NCI-H748 (cell line): Measurements from ENCODE around the gene SON.
"Not testable (repeated sequence)": the region's sequence is repeated elsewhere in the genome, so short reads cannot be mapped to it uniquely, and the experiment has no call there.

Experiments
- DNase-seq: peaks from one replicate; lab custom pipeline; 2025; ENCODE audit not compliant: unreplicated experiment; lab: John Stamatoyannopoulos, UW

The SON gene, protein sequence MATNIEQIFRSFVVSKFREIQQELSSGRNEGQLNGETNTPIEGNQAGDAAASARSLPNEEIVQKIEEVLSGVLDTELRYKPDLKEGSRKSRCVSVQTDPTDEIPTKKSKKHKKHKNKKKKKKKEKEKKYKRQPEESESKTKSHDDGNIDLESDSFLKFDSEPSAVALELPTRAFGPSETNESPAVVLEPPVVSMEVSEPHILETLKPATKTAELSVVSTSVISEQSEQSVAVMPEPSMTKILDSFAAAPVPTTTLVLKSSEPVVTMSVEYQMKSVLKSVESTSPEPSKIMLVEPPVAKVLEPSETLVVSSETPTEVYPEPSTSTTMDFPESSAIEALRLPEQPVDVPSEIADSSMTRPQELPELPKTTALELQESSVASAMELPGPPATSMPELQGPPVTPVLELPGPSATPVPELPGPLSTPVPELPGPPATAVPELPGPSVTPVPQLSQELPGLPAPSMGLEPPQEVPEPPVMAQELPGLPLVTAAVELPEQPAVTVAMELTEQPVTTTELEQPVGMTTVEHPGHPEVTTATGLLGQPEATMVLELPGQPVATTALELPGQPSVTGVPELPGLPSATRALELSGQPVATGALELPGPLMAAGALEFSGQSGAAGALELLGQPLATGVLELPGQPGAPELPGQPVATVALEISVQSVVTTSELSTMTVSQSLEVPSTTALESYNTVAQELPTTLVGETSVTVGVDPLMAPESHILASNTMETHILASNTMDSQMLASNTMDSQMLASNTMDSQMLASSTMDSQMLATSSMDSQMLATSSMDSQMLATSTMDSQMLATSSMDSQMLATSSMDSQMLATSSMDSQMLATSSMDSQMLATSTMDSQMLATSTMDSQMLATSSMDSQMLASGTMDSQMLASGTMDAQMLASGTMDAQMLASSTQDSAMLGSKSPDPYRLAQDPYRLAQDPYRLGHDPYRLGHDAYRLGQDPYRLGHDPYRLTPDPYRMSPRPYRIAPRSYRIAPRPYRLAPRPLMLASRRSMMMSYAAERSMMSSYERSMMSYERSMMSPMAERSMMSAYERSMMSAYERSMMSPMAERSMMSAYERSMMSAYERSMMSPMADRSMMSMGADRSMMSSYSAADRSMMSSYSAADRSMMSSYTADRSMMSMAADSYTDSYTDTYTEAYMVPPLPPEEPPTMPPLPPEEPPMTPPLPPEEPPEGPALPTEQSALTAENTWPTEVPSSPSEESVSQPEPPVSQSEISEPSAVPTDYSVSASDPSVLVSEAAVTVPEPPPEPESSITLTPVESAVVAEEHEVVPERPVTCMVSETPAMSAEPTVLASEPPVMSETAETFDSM (N-terminal part only)

DNA sequence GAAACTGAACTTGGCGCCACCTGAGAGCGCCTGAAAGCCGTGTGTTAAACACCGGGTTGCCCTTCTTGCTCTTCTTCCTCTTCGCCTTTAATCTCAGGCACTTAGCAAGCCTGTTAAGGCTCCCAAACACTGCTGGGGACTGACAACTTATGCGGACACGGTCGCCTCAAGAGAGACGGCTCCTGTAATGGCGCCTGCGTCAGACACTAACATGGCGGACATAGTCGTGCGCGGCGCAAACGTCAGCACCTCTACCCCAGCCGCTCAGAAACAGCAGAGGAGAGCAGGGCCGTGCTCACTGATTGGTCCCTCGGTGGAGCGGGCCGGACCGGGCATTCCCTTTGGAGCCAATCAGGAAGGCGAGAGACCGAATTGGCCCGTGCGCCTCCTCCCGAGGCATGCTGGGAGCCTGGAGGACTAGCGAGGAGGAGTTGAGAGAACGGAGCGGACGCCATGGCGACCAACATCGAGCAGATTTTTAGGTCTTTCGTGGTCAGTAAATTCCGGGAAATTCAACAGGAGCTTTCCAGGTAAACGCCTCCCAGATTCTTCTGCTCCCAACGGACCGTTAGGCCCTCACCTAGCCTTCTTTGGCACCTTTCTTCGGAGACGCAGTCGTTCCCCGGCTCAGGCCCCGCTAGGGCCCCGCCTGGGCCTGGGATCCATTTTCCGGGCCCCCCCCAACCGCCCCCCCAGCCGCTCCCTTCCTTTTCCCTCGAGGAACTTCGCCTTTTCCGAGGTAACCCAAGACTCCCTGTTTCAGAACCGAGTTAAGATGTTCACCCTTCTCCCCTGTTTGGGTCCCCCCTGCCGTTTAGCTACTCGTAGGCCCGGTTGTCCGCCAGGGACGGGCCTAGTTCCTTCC is at the start of gene SON:
SON (plus strand) TSS at position 399 of the 865 bp plus-strand sequence; CDS start at position 454, 55 bp downstream.
- peak; percentile 98 for DNase-seq

GRCh38 chr21:33493756-33494155 is 49.1 kb upstream of the SON start:
- no peak for DNase-seq

DNA sequence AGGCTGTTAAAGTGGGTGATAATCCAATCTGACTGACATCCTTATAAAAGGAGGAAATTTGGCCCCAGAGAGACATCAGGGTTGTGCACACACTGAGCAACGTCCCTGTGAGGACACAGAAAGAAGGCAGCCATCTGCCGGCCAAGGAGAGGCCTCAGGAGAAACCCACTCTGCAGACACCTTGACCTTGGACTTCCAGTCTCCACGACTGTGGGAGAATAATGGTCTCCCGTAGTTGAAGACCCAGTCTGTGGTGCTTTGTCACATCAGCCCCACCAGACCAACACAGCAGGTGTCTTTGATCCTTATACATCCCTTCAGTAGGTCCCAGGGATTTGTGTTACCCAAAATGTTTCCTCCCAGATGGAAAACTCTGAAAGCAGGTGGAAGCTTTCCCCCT is 47.1 kb upstream of the SON start:
- no peak for DNase-seq

GRCh38 chr21:33496345-33496744 is 46.5 kb upstream of the SON start:
- peak; percentile 17 for DNase-seq

GRCh38 chr21:33505833-33506232 is 37.0 kb upstream of the SON start:
- no peak for DNase-seq

GRCh38 chr21:33507003-33507402 is 35.8 kb upstream of the SON start:
- not testable (repeated sequence) for DNase-seq

GRCh38 chr21:33510826-33511225 is 32.0 kb upstream of the SON start:
- no peak for DNase-seq

- DNase-seq = no peak
Measured at GRCh38 chr21:33511639-33512038, 31.2 kb upstream of the SON start.

GRCh38 chr21:33512481-33512880 is 30.4 kb upstream of the SON start:
- no peak for DNase-seq

GRCh38 chr21:33514229-33514628 is 28.6 kb upstream of the SON start:
- no peak for DNase-seq

GRCh38 chr21:33518899-33519298 is 23.9 kb upstream of the SON start:
- DNase-seq = no peak

DNA sequence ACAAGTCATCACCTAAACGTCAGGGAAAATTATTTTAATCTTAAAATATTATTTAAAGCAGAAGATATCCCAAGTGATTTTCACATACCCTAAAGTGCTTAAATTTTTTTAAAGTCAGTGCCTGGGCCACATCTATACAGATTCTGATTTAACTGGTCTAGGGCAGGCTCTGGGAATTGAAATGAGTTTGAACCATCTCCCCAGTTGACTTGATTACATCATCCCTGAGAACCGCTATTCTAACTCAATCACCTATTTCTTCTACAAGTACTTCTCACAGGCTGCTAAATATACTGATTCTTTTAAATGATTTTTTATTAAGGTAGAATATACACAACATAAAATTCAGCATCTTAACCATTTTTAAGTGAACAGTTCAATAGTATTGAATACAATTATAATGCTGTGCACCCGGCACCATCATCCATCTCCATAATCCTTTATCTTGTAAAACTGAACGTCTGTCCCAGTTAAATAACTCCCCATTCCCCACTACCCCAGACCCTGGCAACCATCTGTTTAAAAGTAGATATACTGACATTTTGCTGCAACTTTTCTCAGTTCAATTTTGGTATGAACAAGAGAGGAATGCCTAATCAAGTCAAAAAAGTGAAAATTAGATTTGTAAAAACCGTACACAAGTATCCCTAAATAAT is 20.4 kb upstream of the SON start:
- no peak for DNase-seq

DNA sequence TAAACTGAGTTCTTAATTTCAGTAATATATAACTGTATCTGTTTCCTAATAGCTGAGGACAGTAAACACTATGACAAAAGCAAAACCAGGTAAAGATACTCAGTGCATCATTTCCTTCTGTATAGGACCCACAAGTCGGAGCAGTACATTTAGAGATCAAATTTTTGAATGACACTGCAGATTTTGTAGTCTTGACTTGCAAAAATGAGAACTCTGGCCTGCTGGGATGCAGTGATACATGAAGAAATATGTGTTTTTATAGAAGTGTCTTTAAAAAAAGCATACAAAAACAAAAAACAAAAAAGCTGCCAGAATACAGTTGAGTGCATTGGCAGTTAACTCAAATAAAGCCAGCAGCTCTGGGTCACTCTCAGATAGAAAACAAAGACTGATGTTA is 19.9 kb upstream of the SON start:
- no peak for DNase-seq

DNA sequence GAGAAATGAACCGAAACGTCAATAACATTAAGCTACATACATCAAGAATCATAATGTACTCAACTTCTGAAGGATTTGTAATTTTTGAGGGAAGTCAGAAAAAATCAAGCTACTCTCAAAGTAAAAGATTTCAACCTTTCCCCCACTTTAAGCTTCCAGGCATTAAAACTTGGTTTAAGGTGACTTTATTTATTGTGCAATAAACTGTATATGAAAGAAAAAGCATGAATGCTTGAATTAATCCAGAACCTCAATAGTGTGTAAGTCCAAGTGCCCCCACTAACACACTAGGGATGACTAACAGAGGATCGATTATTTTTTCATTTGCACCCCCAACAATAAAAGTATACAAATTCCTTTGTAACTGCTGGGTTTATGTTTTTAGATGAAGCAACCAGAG is 11.8 kb upstream of the SON start:
- DNase-seq = no peak

DNA sequence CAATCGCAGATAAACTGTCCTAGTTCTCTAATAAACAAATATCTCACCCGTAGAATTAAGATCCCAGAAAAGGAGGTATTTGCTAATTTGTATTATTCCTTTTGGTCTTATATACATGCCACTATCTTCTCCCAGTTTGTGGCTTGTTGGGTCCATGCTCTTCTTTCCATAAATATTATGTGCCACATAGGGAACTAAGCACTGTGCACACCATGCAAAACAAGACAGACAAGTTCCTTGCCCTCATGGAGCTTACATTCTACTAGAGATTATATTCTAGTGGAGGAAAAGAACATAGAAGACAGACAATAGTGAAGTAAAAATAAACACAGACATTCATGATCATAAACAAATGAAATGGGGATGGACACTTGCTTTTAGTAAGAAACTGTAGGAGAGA is 5.6 kb upstream of the SON start:
- no peak for DNase-seq

DNA sequence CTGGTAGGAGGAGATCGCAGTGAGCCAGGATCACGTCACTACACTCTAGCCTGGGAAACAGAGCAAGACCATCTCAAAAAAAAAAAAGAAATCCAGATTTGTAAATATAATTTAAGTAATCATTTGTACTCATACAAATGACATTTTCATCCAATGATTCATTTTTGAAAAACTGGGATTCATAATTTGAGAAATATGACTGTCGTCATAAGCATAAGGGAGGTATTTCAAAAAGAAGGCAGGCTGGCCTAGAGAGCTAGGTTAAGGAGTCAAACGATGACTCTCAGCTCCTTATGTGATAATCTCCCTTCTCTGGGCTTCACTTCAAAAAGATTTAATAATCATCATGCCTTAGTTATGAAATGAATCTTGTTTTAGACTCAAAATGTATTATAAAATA is 3.2 kb upstream of the SON start:
- no peak for DNase-seq

GRCh38 chr21:33540711-33541104 is 2.1 kb upstream of the SON start:
- DNase-seq = peak; percentile 3

DNA sequence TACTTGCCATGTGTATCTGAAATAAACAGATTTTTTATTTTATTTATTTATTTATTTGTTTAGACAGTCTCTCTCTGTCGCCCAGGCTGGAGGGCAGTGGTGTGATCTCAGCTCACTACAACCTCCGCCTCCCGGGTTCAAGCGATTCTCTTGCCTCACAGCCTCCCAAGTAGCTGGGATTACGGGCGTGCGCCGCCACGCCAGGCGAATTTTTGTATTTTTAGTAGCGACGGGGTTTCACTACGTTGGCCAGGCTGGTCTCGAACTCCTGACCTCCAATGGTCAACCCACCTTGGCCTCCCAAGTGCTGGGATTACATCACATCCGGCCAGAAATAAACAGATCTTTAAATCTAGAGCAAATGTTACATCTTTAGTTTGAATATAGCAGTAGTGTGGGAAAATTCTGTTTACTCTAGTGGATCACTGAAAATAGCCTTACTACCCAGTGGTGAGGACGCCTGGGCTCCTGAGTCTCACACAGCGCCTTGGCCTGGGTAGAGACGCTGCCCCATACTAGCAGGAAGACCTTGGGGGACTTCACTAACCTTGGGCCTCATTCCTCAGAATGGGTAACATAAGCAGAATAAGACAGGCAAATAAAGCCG is 1.6 kb upstream of the SON start:
- no peak for DNase-seq
